Thyroid gland (tissue), 4 donors: ENCODE measurements around the gene SLC25A6.

ENCODE experiments used
- CTCF ChIP-seq, 6 experiments: fragments of 200-600 bp in 3 of 6; fragments of 450-650 bp in 3 of 6; sonication (generic) in 3 of 6; IDR thresholded peaks; one replicate each; pipeline ENCODE4 v1.5.1; 2016 to 2019; ENCODE audit warnings: antibody characterized with exemption in 6 of 6, mild to moderate bottlenecking in 2 of 6, inconsistent platforms in 1 of 6, moderate library complexity in 1 of 6
- POLR2A ChIP-seq, 2 donors: fragments of 450-650 bp; IDR thresholded peaks; one replicate each; pipeline ENCODE4 v1.6.1; 2017; ENCODE audit warnings: antibody characterized with exemption in 2 of 2, mild to moderate bottlenecking in 2 of 2, moderate library complexity in 1 of 2

- TF ChIP-seq POLR2A (IDR thresholded peaks at IDR 0.05): no peak
- no peak for TF ChIP-seq CTCF (IDR thresholded peaks at IDR 0.05)
These were observed 19.4 kb upstream of the SLC25A6 start for GRCh38 chrX:1411326-1411725.
